Gastroesophageal sphincter (tissue), 4 donors: ENCODE measurements around the gene COL4A5. TPM values are rescaled to one million over a fixed set of nuclear protein-coding genes. Genes with fewer than 3 reads are reported as not detected.
A peak's percentile ranks its signal among the peaks of the same experiment; 100 is the strongest.

Experiments used
- ATAC-seq: fragments of 150-250 bp; one replicate; pipeline ENCODE4 v1.9.1; 2016; ENCODE audit warnings: mild to moderate bottlenecking, moderate library complexity
- H3K27ac ChIP-seq, 4 donors: fragments of 200-600 bp; sonication (generic) in 3 of 4; 1 replicate in 3 of 4; 2 replicates in 1 of 4; pipeline ENCODE4 v1.5.1; 2016 to 2019
- H3K27me3 ChIP-seq: fragments of 200-600 bp; sonication (generic); one replicate; pipeline ENCODE4 v1.5.1; 2019
- H3K36me3 ChIP-seq, 2 donors: fragments of 200-600 bp; sonication (generic); one replicate each; pipeline ENCODE4 v1.5.1; 2019; ENCODE audit warnings: control low read depth in 1 of 2
- H3K4me1 ChIP-seq, 3 donors: fragments of 200-600 bp; sonication (generic); 1 replicate in 2 of 3; 2 replicates in 1 of 3; pipeline ENCODE4 v1.5.1; 2016 to 2019; ENCODE audit warnings: control low read depth in 2 of 3
- H3K4me3 ChIP-seq, 2 donors: fragments of 200-600 bp; sonication (generic); one replicate each; pipeline ENCODE4 v1.5.1; 2019; ENCODE audit warnings: mild to moderate bottlenecking in 1 of 2, moderate library complexity in 1 of 2
- H3K9me3 ChIP-seq, 3 donors: fragments of 200-600 bp; sonication (generic); one replicate each; pipeline ENCODE4 v1.5.1; 2017 to 2019; ENCODE audit warnings: control low read depth in 2 of 3
- EP300 ChIP-seq: sonication (generic); formaldehyde crosslinking; IDR thresholded peaks from one replicate; pipeline ENCODE4 v1.6.1; 2017; ENCODE audit warnings: antibody characterized with exemption, mild to moderate bottlenecking
- POLR2A ChIP-seq, 2 donors: fragments of 450-650 bp; IDR thresholded peaks; one replicate each; pipeline ENCODE4 v1.6.1; 2017; ENCODE audit warnings: antibody characterized with exemption in 2 of 2, mild to moderate bottlenecking in 2 of 2, moderate library complexity in 1 of 2
- POLR2AphosphoS5 ChIP-seq: sonication (generic); formaldehyde crosslinking; IDR thresholded peaks from one replicate; pipeline ENCODE4 v1.6.1; 2017; ENCODE audit warnings: antibody characterized with exemption
- WGBS, 2 donors: methylation state at CpG; one replicate each; pipeline ENCODE4 v1.1.5; 2018; ENCODE audit warnings: low coverage in 1 of 2; 5-methylcytosine and 5-hydroxymethylcytosine counted together
- total RNA-seq, 4 donors: library from RNA; depleted of rRNA; stranded (reverse); fragments of >200 nt; gene quantifications; one replicate each; pipeline ENCODE4 v1.1.0, GENCODE V29; 2016
- TF ChIP-seq, protein P1 (sequence below), 4 experiments: fragments of 200-600 bp in 2 of 4; fragments of 450-650 bp in 2 of 4; sonication (generic) in 1 of 4; IDR thresholded peaks; one replicate each; pipeline ENCODE4 v1.5.1; 2017 to 2019; ENCODE audit warnings: antibody characterized with exemption in 4 of 4, mild to moderate bottlenecking in 2 of 4, moderate library complexity in 2 of 4

The COL4A5 gene
- total RNA-seq, 4 donors from 2014 or later = 163 to 583 (median 317) TPM

DNA sequence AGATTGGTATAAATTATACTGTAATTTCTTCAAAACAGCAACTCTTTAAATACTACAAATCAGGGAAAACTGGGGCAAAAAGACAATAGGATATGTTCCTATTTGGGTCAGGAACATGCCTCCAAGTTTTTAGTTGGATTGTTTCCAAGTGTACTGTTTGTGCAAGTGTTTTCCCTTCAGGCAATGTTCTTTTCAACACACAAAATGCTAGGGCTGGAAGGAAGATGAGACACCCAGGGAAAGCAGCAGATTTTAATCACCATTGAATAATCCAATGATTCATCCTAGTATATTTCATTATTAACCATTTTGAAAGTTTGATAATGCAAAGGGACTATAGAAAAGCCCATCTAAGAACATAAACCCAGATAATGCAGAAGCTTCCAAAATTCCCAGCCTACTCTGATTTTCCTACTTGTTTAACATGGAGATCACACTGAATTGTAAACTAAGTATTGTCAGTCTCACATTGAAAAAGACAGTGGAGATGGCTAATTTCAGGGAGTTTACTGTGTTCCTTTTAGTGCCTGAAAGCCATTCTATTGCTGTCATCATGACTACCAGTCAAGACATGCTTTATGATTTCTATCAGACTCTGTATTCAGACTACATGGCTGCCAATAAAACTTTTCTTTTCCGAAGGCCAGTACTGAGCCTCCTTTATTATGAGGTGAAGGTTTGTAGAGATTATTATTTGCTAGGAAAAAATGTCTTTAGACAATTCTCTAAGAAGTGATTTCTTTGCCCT, 40.0 kb upstream of the COL4A5 start:
- no peaks in the 10 kb centered on the region for H3K9me3 ChIP-seq
- peak overlapping the region in 2 of 4 donors; percentile 18 to 45 for H3K27ac ChIP-seq
- H3K27me3 ChIP-seq = no peaks in the 10 kb centered on the region
- peaks cover 0 to 19% (median 0%) of the 10 kb centered on the region in 3 donors for H3K4me1 ChIP-seq
- ATAC-seq = no peak
- H3K36me3 ChIP-seq = no peaks in the 10 kb centered on the region
- WGBS, 2 donors = 50 to 56% methylated on average over 1 of the region's 1 CpG
- no peak overlapping the region for H3K4me3 ChIP-seq
- TF ChIP-seq, protein P1, sequence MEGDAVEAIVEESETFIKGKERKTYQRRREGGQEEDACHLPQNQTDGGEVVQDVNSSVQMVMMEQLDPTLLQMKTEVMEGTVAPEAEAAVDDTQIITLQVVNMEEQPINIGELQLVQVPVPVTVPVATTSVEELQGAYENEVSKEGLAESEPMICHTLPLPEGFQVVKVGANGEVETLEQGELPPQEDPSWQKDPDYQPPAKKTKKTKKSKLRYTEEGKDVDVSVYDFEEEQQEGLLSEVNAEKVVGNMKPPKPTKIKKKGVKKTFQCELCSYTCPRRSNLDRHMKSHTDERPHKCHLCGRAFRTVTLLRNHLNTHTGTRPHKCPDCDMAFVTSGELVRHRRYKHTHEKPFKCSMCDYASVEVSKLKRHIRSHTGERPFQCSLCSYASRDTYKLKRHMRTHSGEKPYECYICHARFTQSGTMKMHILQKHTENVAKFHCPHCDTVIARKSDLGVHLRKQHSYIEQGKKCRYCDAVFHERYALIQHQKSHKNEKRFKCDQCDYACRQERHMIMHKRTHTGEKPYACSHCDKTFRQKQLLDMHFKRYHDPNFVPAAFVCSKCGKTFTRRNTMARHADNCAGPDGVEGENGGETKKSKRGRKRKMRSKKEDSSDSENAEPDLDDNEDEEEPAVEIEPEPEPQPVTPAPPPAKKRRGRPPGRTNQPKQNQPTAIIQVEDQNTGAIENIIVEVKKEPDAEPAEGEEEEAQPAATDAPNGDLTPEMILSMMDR (IDR thresholded peaks at IDR 0.05) = no peak
- TF ChIP-seq POLR2A (IDR thresholded peaks at IDR 0.05) = no peak
- no peak for TF ChIP-seq POLR2AphosphoS5
- TF ChIP-seq EP300 = no peak

DNA sequence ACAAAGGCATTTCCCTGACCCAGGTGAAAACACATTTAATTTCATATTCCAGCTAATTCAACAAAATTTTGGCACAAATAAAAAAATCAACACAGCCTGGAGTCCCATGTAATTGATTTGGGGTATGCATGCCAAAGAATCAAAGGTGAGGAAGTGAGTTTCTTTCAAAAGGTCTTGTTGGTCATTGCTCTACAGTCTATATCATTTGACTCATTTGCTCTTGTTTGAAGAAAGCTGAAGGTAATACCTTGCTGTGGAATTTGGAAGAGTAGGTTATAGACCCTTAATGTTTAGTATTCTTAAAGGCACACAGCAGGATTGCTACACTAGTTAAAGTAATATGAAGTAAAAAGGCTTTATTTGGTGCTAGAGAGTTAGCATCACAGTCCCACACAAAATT, 26.9 kb upstream of the COL4A5 start:
- Histone ChIP-seq H3K9me3 (no peaks in the 10 kb centered on the region), H3K36me3 (no peaks in the 10 kb centered on the region), H3K27ac (peak overlapping the region in 1 of 4 donors; percentile 0), H3K27me3 (no peaks in the 10 kb centered on the region), H3K4me1 (peaks cover 0 to 9% (median 0%) of the 10 kb centered on the region in 3 donors), H3K4me3 (no peak overlapping the region)
- no peak for ATAC-seq
- TF ChIP-seq EP300 = no peak
- TF ChIP-seq, protein P1 (IDR thresholded peaks at IDR 0.05) = no peak
- no peak for TF ChIP-seq POLR2AphosphoS5
- TF ChIP-seq POLR2A (IDR thresholded peaks at IDR 0.05) = no peak

DNA sequence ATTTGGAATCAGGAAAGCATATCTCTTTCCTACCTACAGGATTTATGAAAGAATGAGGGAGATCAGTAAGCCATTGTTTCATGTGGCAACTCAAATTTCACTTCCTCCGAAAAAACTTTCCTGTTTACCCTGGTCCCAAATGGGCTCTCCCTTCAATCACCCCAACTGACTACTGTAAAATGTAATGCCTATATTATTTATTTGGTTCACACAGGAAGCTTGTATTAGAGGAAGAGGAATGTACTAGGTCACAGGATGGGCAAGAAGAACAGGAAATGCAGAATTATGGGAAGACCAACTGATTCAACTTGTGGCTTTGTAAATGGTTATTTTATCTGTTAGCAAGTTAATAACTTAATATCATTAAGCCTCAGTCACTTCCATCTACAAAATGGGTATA, 24.5 kb upstream of the COL4A5 start:
- H3K4me3 ChIP-seq = no peak overlapping the region
- ATAC-seq = no peak
- no peaks in the 10 kb centered on the region for H3K27me3 ChIP-seq
- WGBS, 2 donors = 55 to 71% methylated on average over 1 of the region's 1 CpG
- H3K27ac ChIP-seq = peak overlapping the region in 2 of 4 donors; percentile 4 to 17
- H3K36me3 ChIP-seq = no peaks in the 10 kb centered on the region
- H3K9me3 ChIP-seq = no peaks in the 10 kb centered on the region
- peaks cover 0 to 15% (median 0%) of the 10 kb centered on the region in 3 donors for H3K4me1 ChIP-seq
- TF ChIP-seq, protein P1 (IDR thresholded peaks at IDR 0.05) = no peak
- TF ChIP-seq POLR2A (IDR thresholded peaks at IDR 0.05) (no peak), POLR2AphosphoS5 (no peak), EP300 (no peak)

DNA sequence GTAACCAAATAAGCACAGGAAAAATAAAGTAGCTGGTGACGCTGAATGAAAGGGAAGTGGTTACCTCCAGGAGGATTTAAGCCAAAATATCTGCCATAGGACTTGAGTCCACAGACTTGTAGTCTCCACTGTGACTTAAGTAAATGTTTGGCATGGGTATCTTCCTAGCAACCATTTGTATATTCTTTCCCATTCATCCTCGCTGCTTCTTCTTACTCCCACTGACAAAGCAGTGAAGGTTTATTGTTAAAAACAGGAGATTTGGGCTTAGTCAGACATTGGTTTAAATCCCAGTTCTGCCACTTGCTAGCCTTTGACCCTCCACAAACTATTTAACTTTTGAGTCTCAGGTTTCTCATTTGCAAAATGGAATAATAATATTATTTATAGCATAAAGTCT, 23.7 kb upstream of the COL4A5 start:
- no peak overlapping the region for H3K4me3 ChIP-seq
- H3K27me3 ChIP-seq = no peaks in the 10 kb centered on the region
- peaks cover 0 to 15% (median 0%) of the 10 kb centered on the region in 3 donors for H3K4me1 ChIP-seq
- peak overlapping the region in 2 of 4 donors; percentile 4 to 17 for H3K27ac ChIP-seq
- TF ChIP-seq, protein P1 (IDR thresholded peaks at IDR 0.05) = no peak
- no peak for TF ChIP-seq POLR2A (IDR thresholded peaks at IDR 0.05)
- TF ChIP-seq EP300 = no peak
- no peak for TF ChIP-seq POLR2AphosphoS5
- ATAC-seq = no peak
- H3K36me3 ChIP-seq = no peaks in the 10 kb centered on the region
- WGBS, 2 donors = 8 to 12% methylated on average over 2 of the region's 2 CpGs
- no peaks in the 10 kb centered on the region for H3K9me3 ChIP-seq

DNA sequence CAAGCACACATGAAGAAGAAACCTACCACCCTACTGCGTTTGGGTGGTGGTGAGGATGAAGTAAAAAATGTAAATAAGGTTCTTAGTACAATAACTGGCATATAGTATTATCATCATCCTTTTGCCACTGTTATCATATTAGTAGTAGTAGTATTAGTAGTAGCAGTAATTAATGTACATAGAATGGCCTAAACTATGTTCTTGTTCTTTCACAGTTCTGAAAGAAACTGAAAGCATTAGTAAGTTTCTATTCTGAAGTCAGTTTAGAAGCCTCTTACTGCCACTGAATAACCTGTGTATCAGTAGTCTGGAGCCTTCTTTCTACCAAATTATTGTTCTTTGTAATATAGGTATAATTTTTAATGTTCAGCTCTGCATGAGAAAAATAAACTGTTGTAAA, 22.4 kb upstream of the COL4A5 start:
- H3K27ac ChIP-seq = peak overlapping the region in 2 of 4 donors; percentile 2 to 17
- no peaks in the 10 kb centered on the region for H3K36me3 ChIP-seq
- H3K27me3 ChIP-seq = no peaks in the 10 kb centered on the region
- TF ChIP-seq EP300 = no peak
- TF ChIP-seq POLR2AphosphoS5 = no peak
- TF ChIP-seq, protein P1 (IDR thresholded peaks at IDR 0.05) = no peak
- TF ChIP-seq POLR2A (IDR thresholded peaks at IDR 0.05) = no peak
- H3K4me1 ChIP-seq = peaks cover 0 to 15% (median 0%) of the 10 kb centered on the region in 3 donors
- no peak for ATAC-seq
- no peaks in the 10 kb centered on the region for H3K9me3 ChIP-seq
- WGBS, 2 donors = 25% methylated on average over 1 of the region's 1 CpG; no CpG with 5 or more reads in 1 of the 2 donors
- H3K4me3 ChIP-seq = no peak overlapping the region
